OCI-LY7 (cell line): ENCODE data around the gene NT5M. TPM values are rescaled to one million over a fixed set of nuclear protein-coding genes. Genes with fewer than 3 reads are reported as not detected.

Experiments used
- BruUV-seq: library from RNA; stranded (reverse); fragments of 400-500 nt; replicated peaks from 2 replicates; lab custom pipeline; 2021; lab: Mats Ljungman, UMichigan
- CTCF ChIA-PET: fragments of 300-600 bp; sonication (Branson Sonifier 250); formaldehyde crosslinking; loops from one replicate; lab custom pipeline; 2022; ENCODE audit warnings: antibody characterized with exemption; ENCODE audit not compliant: unreplicated experiment; lab: Charles Lee
- POLR2A ChIA-PET: fragments of 300-600 bp; sonication (Branson Sonifier 250); formaldehyde crosslinking; loops from one replicate; lab custom pipeline; 2022; ENCODE audit warnings: antibody characterized with exemption; lab: Charles Lee
- DNase-seq: peaks from one replicate; pipeline ENCODE4 v3.0.0-alpha.2; 2015; ENCODE audit warnings: low spot score
- H2AFZ ChIP-seq: fragments of 200-600 bp; sonication (generic), shearing (Covaris generic); 2 replicates; pipeline ENCODE4 v1.6.1; 2014; ENCODE audit warnings: mild to moderate bottlenecking, antibody characterized with exemption, low read length, moderate library complexity
- H3K27ac ChIP-seq: fragments of 200-600 bp; sonication (generic); 2 replicates; pipeline ENCODE4 v1.5.1; 2014; ENCODE audit warnings: mixed run types, low read depth, mild to moderate bottlenecking, moderate library complexity, low read length, inconsistent platforms; ENCODE audit not compliant: poor library complexity, severe bottlenecking
- H3K36me3 ChIP-seq: fragments of 200-600 bp; sonication (generic); 2 replicates; pipeline ENCODE4 v1.6.1; 2014; ENCODE audit warnings: mild to moderate bottlenecking, antibody characterized with exemption, low read length, moderate library complexity, mixed read lengths; ENCODE audit not compliant: insufficient read depth
- H3K4me1 ChIP-seq: fragments of 200-600 bp; sonication (generic); 2 replicates; pipeline ENCODE4 v1.5.1; 2014; ENCODE audit warnings: mild to moderate bottlenecking, low read length; ENCODE audit not compliant: insufficient read depth, poor library complexity, severe bottlenecking
- H3K4me2 ChIP-seq: fragments of 200-600 bp; sonication (generic); 2 replicates; pipeline ENCODE4 v1.6.1; 2014; ENCODE audit warnings: mild to moderate bottlenecking, low read length
- H3K4me3 ChIP-seq: fragments of 200-600 bp; sonication (generic); 2 replicates; pipeline ENCODE4 v1.5.1; 2014; ENCODE audit warnings: mild to moderate bottlenecking, low read depth, low read length; ENCODE audit not compliant: poor library complexity, severe bottlenecking
- H3K79me2 ChIP-seq: fragments of 200-600 bp; sonication (generic); 2 replicates; pipeline ENCODE4 v1.6.1; 2016; ENCODE audit warnings: low read depth, mild to moderate bottlenecking, low read length, moderate library complexity, mixed read lengths; ENCODE audit not compliant: insufficient read depth
- H3K9me2 ChIP-seq: fragments of 200-600 bp; sonication (generic); 2 replicates; pipeline ENCODE4 v1.6.1; 2016; ENCODE audit warnings: mild to moderate bottlenecking, low read length, mixed read lengths; ENCODE audit not compliant: insufficient read depth
- H3K9me3 ChIP-seq: fragments of 200-600 bp; sonication (generic); 2 replicates; pipeline ENCODE4 v1.6.1; 2014; ENCODE audit warnings: mild to moderate bottlenecking, mixed run types, low read length, mixed read lengths
- H4K20me1 ChIP-seq: fragments of 200-600 bp; sonication (generic); 2 replicates; pipeline ENCODE4 v1.6.1; 2014; ENCODE audit warnings: mild to moderate bottlenecking, antibody characterized with exemption, low read length, moderate library complexity, mixed read lengths; ENCODE audit not compliant: insufficient read depth
- CTCF ChIP-seq: fragments of 200-600 bp; sonication (generic); conservative IDR thresholded peaks from 2 replicates; pipeline ENCODE4 v1.5.1; 2014; ENCODE audit warnings: mild to moderate bottlenecking, antibody characterized with exemption, low read length, moderate library complexity, mixed read lengths
- EZH2phosphoT487 ChIP-seq: fragments of 200-600 bp; sonication (generic); IDR thresholded peaks from 2 replicates; pipeline ENCODE4 v1.6.1; 2018; ENCODE audit warnings: low read depth, borderline replicate concordance, mild to moderate bottlenecking, mixed run types, antibody characterized with exemption, low read length, moderate library complexity, mixed read lengths
- intact Hi-C: fragments of 100-400 bp; cut with micrococcal nuclease; formaldehyde crosslinking; loops from one replicate; pipeline ENCODE4 v1.10.0; 2022; ENCODE audit not compliant: unreplicated experiment
- total RNA-seq, 2 experiments: library from RNA; depleted of rRNA in 1 of 2; stranded (reverse); fragments of >200 nt in 1 of 2; shearing (Covaris generic) in 1 of 2; gene quantifications; 2 replicates each; pipeline ENCODE4 v1.2.3, GENCODE V29; 2014 to 2022

NT5M gene
- total RNA-seq, 2 experiments from 2014 or later = 8.2 to 14.0 TPM

GRCh38 chr17:17380145-17380925 is 77.2 kb downstream of the NT5M start:
- H3K9me2 ChIP-seq = no peaks in the 10 kb centered on the region
- no peak overlapping the region for H2AFZ ChIP-seq
- H3K79me2 ChIP-seq = no peaks in the 10 kb centered on the region
- H4K20me1 ChIP-seq = no peaks in the 10 kb centered on the region
- no peaks in the 10 kb centered on the region for H3K9me3 ChIP-seq
- H3K27ac ChIP-seq = no peak overlapping the region
- TF ChIP-seq EZH2phosphoT487 (no peak), CTCF (no peak)
- DNase-seq = no peak
- no peaks in the 10 kb centered on the region for H3K4me1 ChIP-seq
- H3K4me2 ChIP-seq = no peak overlapping the region
- no peaks in the 10 kb centered on the region for H3K36me3 ChIP-seq
- CTCF ChIA-PET = no interaction called here
- POLR2A ChIA-PET = no interaction called here
- H3K4me3 ChIP-seq = no peak overlapping the region
- BruUV-seq = no TSS peak
- intact Hi-C loops = no loop called here

- intact Hi-C loops = no loop called here
- no TSS peak for BruUV-seq
- Histone ChIP-seq H3K36me3 (no peaks in the 10 kb centered on the region), H4K20me1 (no peaks in the 10 kb centered on the region), H3K4me2 (no peak overlapping the region), H3K4me3 (no peak overlapping the region), H3K4me1 (no peaks in the 10 kb centered on the region), H3K27ac (no peak overlapping the region), H3K9me2 (no peaks in the 10 kb centered on the region), H2AFZ (no peak overlapping the region), H3K79me2 (no peaks in the 10 kb centered on the region), H3K9me3 (no peaks in the 10 kb centered on the region)
- TF ChIP-seq CTCF (no peak), EZH2phosphoT487 (no peak)
- no peak for DNase-seq
- ChIA-PET CTCF (no interaction called here), POLR2A (interaction anchor here (1.5 kb wide), 1 partner anchor 10 kb away, joined by 4 read pairs; no protein-coding TSS in a partner anchor)
Observed at GRCh38 chr17:17381446-17382064, 78.4 kb downstream of the NT5M start.

GRCh38 chr17:17382065-17382459 is 78.9 kb downstream of the NT5M start:
- no peak overlapping the region for H3K27ac ChIP-seq
- H2AFZ ChIP-seq = no peak overlapping the region
- no peaks in the 10 kb centered on the region for H3K9me2 ChIP-seq
- H3K79me2 ChIP-seq = no peaks in the 10 kb centered on the region
- no peaks in the 10 kb centered on the region for H4K20me1 ChIP-seq
- H3K36me3 ChIP-seq = no peaks in the 10 kb centered on the region
- no peak for TF ChIP-seq EZH2phosphoT487
- TF ChIP-seq CTCF = no peak
- no peaks in the 10 kb centered on the region for H3K9me3 ChIP-seq
- no peaks in the 10 kb centered on the region for H3K4me1 ChIP-seq
- no peak overlapping the region for H3K4me2 ChIP-seq
- ChIA-PET POLR2A (interaction anchor here (1.5 kb wide), 1 partner anchor 9 kb away, joined by 4 read pairs; no protein-coding TSS in a partner anchor), CTCF (no interaction called here)
- no peak overlapping the region for H3K4me3 ChIP-seq
- no peak for DNase-seq
- intact Hi-C loops = no loop called here
- no TSS peak for BruUV-seq
